Measurements from ENCODE around the gene MALL. TPM values are rescaled to one million over a fixed set of nuclear protein-coding genes. Genes with fewer than 3 reads are reported as not detected.

Gene MALL
- total and polyA plus RNA-seq, 10 of the 15 experiments (the other 5 are each of a cell fraction or from before 2014, with no cell fraction given), result 0.26 TPM; not detected in 9

- no peak overlapping the region for H3K9ac ChIP-seq (ENCODE audit: control insufficient read depth, insufficient read depth, low read length)
- CTCF ChIA-PET, result no interaction called here
- H3K36me3 ChIP-seq (ENCODE audit: control insufficient read depth in 2 of 2, insufficient read depth in 2 of 2, low read length in 1 of 2), result no peaks in the 10 kb centered on the region
- H3K79me2 ChIP-seq (ENCODE audit: control insufficient read depth, insufficient read depth, low read length), result no peaks in the 10 kb centered on the region
- no peak overlapping the region for H3K4me2 ChIP-seq (ENCODE audit: control insufficient read depth, insufficient read depth)
- no peak for ATAC-seq
- H3K9me3 ChIP-seq (replicated peaks; ENCODE audit: control insufficient read depth, insufficient read depth, low read length), result no peaks in the 10 kb centered on the region; the same call in 2 of the 3 replicates
- no peak for TF ChIP-seq SUPT20H (IDR thresholded peaks at IDR 0.05; ENCODE audit: borderline replicate concordance, control insufficient read depth, low read depth, low read length)
- TF ChIP-seq TCF12 (IDR thresholded peaks at IDR 0.05; ENCODE audit: low read depth, low read length), result no peak
- TF ChIP-seq, protein P1, sequence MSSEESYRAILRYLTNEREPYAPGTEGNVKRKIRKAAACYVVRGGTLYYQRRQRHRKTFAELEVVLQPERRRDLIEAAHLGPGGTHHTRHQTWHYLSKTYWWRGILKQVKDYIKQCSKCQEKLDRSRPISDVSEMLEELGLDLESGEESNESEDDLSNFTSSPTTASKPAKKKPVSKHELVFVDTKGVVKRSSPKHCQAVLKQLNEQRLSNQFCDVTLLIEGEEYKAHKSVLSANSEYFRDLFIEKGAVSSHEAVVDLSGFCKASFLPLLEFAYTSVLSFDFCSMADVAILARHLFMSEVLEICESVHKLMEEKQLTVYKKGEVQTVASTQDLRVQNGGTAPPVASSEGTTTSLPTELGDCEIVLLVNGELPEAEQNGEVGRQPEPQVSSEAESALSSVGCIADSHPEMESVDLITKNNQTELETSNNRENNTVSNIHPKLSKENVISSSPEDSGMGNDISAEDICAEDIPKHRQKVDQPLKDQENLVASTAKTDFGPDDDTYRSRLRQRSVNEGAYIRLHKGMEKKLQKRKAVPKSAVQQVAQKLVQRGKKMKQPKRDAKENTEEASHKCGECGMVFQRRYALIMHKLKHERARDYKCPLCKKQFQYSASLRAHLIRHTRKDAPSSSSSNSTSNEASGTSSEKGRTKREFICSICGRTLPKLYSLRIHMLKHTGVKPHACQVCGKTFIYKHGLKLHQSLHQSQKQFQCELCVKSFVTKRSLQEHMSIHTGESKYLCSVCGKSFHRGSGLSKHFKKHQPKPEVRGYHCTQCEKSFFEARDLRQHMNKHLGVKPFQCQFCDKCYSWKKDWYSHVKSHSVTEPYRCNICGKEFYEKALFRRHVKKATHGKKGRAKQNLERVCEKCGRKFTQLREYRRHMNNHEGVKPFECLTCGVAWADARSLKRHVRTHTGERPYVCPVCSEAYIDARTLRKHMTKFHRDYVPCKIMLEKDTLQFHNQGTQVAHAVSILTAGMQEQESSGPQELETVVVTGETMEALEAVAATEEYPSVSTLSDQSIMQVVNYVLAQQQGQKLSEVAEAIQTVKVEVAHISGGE (CRISPR knock-in tag; IDR thresholded peaks at IDR 0.05), result no peak
- no peak for TF ChIP-seq CEBPZ (IDR thresholded peaks at IDR 0.05; ENCODE audit: low read depth, low read length)
- TF ChIP-seq JUNB (IDR thresholded peaks at IDR 0.05), result no peak
- TF ChIP-seq TCF7 (IDR thresholded peaks at IDR 0.05; ENCODE audit: borderline replicate concordance), result no peak
- TF ChIP-seq CHD2 (IDR thresholded peaks at IDR 0.05; ENCODE audit: borderline replicate concordance, low read depth, low read length), result no peak
- no peak for TF ChIP-seq NR2C2 (IDR thresholded peaks at IDR 0.05; ENCODE audit: borderline replicate concordance, control insufficient read depth, insufficient read length, low read depth)
- TF ChIP-seq, protein P2, sequence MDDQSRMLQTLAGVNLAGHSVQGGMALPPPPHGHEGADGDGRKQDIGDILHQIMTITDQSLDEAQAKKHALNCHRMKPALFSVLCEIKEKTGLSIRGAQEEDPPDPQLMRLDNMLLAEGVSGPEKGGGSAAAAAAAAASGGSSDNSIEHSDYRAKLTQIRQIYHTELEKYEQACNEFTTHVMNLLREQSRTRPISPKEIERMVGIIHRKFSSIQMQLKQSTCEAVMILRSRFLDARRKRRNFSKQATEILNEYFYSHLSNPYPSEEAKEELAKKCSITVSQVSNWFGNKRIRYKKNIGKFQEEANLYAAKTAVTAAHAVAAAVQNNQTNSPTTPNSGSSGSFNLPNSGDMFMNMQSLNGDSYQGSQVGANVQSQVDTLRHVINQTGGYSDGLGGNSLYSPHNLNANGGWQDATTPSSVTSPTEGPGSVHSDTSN (IDR thresholded peaks at IDR 0.05; ENCODE audit: insufficient replicate concordance, low read depth, low read length), result no peak
- no peak overlapping the region for H2AFZ ChIP-seq (ENCODE audit: control insufficient read depth, low read depth, low read length)
- SMC1A ChIA-PET (ENCODE audit: uncharacterized antibody, unreplicated experiment), result no interaction called here
- FAIRE-seq, result no peak
- intact Hi-C loops (cut with micrococcal nuclease; ENCODE audit: unreplicated experiment), result no loop called here
- no peak overlapping the region for H3K4me3 ChIP-seq
- POLR2A ChIA-PET, result no interaction called here
- H3K27ac ChIP-seq (ENCODE audit: control insufficient read depth, insufficient read depth), result no peak overlapping the region
- in situ Hi-C loops (cut with MboI), result loop anchor here (25.0 kb wide), 1 partner anchor 1534 kb away; no protein-coding TSS in a partner anchor
- 0% methylated on average over 3 of the region's 3 CpGs for WGBS (ENCODE audit: insufficient coverage, insufficient replicate concordance, low lambda C conversion rate, missing lambda C conversion rate)
- H4K20me1 ChIP-seq (ENCODE audit: control insufficient read depth, insufficient read depth), result no peaks in the 10 kb centered on the region
- H3K4me1 ChIP-seq (ENCODE audit: control insufficient read depth, insufficient read depth, low read length), result no peaks in the 10 kb centered on the region
- H3K27me3 ChIP-seq (replicated peaks in 1 of 2; ENCODE audit: control insufficient read depth in 2 of 2, insufficient read depth in 2 of 2, low read length in 1 of 2), result no peaks in the 10 kb centered on the region; a peak in 1 of 4 replicates
- no TSS peak for BruUV-seq (replicated peaks)
- RAD21 ChIA-PET (ENCODE audit: unreplicated experiment), result no interaction called here
- DNase-seq (ENCODE audit: low read depth, low spot score), result no peak
These were observed 37.3 kb upstream of the MALL start for GRCh38 chr2:110152943-110153342.
